NCI-H2081 treated with DMSO at 0.1 percent for 48 hours (cell line): ENCODE data around the gene NTRK3.

Experiments
- DNase-seq: peaks from one replicate; lab custom pipeline; 2025; lab: John Stamatoyannopoulos, UW

Gene NTRK3

GRCh38 chr15:88179562-88179961, 77.0 kb downstream of the NTRK3 start:
- DNase-seq, result no peak

GRCh38 chr15:88178631-88179030, 77.9 kb downstream of the NTRK3 start:
- no peak for DNase-seq

DNA sequence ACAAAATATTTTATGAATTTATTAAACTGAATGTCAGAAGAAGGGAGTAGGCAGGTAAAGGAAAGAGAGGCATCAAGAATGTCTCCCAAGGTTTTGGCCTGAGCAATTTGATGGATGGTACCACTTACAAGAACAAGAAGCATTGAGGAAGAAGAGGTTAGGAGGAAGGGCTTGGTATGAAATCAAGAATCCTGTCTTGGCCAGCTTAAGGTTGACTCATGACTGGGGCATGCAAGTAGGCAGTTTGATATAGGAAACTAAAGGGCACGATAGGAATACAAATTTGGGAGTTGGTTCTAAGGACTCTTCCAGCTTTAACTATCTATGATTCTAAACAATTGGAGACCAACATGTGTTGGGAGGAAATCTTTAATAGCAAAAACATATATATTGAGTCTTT, 79.1 kb downstream of the NTRK3 start:
- DNase-seq, result no peak

DNA sequence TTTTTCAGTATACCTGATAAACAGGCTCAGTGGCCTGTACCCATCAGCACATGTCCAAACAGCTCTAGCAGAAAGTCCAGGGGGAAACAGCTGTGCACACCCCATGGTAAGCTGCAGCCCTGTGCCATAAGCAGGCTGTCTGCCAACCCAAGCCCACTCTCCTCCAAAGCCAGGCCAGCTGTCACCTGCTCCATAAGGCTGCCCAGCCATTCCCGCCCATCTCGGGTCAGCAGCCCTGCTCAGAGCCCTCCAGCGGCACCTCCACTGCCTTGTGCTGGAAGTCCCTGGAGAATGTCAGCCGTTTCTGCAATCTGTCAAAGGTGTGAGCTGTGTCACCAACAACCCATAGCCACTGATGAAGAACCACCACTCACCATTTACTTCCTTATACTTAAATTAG, 82.0 kb downstream of the NTRK3 start:
- no peak for DNase-seq

DNA sequence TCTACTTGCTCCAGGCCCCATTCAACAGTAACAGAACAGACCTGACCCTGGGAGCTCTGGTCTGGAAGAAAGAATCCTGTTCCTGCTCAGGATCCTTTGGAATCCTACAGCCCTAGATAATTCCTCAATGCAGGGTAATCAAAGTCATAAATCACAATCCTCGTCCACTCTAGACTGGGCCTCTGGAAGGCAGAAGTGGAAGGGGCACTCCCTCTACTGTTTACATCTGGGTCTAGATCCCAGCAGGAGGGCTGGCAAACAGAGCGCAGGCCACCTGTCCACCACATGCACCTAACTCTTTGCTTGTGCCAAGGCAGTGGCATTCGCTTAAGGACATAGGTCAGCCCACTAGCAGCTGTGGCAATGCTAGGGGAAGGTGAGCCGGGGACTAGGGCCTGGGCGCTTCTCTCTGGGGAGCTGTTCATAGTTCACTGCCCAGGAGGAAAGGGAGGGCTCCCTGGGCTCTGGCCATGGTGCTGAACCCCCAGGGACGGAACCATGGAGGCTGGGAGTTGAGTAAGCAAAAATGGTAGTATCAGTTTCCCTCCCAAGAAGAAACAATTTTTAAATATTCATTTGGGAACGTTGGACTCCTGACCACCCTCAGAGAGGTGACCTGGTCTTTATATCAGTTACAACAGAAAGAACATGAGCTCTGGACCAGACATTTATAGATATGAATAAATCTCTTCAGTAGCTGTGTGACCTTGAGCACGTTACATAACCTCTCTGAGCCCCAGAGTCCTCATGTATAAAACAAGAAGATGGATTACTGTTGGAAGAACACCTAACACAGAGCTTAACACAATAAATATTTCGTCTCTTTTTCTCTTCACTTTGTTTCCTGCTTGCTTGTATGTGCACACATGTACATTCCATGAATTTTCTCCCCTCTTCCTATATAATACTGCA, 90.2 kb downstream of the NTRK3 start:
- DNase-seq, result no peak

DNA sequence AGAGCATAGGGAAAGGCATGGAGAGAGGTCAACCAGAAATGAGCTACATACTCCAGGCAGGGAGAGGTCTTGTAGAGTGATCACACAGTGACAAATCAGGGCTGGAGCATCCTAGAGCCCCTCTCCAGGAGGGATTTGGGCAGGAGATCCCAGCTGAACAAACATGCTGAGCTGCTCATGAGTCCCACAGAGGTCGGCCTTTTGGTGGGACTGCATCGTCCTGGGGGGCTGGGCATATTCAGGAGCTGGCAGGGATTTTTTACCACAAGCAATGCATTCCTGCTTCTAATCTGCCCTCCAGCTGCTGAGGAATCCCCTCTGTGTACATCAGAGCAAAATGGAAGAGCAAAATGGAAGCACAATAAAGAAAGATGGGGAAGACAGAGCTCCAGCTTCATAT, 94.9 kb downstream of the NTRK3 start:
- DNase-seq, result no peak

GRCh38 chr15:88155310-88155709, 101.2 kb downstream of the NTRK3 start:
- no peak for DNase-seq

GRCh38 chr15:88152672-88153071, 103.9 kb downstream of the NTRK3 start:
- no peak for DNase-seq

DNA sequence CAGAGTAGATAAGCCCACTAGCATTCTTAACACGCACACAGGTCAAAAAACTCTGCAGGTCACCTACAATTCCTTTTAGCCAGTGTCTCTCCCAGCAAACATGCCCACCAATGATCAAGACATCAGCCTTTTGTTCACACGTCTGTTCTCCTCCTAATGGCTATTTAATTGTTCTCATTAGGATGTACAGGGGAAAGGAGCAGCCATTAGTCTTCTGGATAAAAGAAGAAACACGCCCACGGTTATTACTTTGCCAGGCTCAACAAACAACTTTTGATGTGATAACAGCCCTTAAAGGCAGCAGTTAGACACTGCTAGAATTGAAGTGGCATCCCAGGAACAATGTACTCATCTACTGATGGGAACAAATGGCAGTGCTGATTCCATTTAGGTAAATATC, 108.8 kb downstream of the NTRK3 start:
- no peak for DNase-seq

- DNase-seq, result no peak
These were observed 111.5 kb downstream of the NTRK3 start for GRCh38 chr15:88144921-88145653.

DNA sequence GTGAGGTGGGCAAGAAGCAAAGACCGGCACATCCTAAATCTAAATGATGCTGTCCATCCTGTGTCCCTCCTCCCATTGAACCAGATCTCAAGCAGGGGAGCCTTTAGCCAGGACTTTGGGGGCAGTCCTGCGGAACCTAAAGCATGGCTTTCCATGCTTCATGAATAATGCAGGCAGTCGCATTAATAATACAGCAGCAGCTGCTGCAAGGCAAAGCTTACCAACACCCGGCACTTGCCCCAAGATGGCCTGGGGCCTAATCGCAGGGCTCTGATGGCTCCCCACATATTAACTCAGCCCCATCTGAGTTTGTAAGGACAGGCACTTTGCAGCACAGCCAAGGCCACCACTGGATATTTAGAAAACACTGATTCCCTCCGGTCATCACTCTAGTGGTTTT, 114.4 kb downstream of the NTRK3 start:
- no peak for DNase-seq

DNA sequence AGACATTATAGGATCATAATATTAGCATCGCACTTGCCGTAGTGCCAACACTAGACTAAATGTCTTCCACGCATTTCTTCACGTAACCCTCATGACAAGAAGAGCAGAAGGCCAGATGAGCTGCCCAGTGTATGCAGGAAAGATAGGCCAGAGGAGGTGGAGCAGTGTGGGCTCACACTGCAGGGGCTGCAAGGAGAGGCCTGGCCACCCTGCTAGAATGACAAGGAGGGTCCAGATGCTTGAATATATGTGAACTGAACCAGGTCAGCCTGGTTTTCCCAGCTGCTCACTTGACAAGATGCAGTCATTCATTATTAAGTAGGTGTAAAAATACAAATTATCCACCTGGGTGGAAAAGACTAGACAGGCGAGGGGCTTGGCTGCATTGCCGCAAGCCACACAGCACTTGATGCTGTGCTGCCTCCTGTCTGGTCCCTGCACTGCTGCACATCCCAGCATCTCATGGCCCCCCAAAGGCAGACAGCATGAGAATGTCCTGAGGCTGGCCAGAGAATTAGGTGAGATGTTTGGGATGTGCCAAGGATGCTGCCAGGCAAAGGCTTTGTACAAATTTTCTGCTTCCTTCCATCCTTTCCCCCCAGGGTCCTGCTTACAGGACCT, 115.2 kb downstream of the NTRK3 start:
- no peak for DNase-seq

DNA sequence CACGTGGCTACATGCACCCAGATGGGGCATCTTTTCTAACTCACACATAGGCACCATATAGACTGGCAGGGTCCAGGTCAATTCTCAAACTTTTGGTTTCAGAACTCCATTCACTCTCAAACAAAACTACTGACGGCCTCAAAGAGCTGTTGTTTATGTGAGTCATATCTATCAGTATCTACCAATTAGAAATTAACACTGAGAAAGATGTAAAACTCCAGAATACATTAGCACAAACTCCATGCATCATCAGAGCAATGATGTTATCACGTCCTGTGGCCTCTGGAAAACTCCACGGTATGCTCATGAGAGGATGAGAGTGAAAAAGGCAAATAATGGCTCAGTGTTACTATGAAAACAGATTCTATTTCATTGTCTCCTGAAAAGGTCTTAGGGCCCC, 116.1 kb downstream of the NTRK3 start:
- no peak for DNase-seq

DNA sequence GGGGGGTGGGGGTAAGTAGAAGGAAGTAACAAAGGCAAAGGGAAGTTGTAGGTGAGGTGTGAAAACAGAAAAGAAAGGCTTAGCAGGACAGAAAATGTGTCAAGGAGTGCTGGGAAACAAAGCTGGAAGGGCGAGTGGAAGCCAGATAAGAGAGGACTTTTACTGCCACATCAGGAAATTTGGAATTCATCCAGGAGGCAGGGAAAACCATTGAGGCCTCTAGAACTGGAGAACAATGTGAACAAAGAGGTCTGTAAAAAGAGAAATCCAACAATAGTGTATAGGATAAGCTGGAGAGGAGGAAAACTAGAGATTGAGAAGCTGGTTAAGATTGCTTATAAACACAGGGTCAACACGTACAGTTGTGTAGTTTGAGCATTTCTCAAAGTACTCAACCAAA, 116.6 kb downstream of the NTRK3 start:
- DNase-seq, result no peak

GRCh38 chr15:88133795-88134194, 122.7 kb downstream of the NTRK3 start:
- no peak for DNase-seq

DNA sequence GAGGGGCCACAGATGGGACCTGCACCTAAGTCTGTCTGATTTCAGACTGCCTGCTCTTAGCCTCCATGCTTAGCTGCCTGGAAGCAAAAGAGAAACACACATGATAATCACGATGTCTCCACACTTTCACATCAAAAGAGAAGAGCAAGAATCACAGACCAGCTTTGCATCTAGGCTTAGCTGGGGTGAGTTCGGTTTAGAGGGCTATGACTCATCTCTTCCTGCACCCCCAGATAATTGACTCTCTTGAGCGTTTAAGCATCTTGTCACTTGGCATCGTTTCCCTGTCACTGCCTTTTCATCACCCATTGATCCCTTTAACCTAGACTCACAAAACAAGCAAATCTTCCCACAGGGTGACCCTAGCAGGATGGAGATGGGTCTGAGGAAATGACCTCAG, 124.0 kb downstream of the NTRK3 start:
- DNase-seq, result no peak

- no peak for DNase-seq
These were observed 124.6 kb downstream of the NTRK3 start for GRCh38 chr15:88131937-88132336.

DNA sequence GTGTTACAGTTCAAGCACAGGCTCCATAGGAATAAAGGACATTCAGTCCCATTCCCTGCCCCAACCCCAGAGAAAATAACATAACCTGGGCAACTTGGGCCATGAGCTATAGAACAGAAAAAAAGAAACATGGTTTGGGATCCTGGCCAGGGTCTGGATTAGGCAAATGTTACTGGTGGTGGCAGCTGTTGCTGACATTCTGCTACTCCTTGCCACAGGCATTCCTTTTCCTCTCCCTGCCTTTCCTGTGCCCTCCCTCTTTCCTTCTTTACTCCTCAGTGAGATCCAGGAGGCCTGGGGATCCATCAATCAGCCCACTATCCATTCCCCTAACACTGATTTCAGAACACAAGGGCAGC, 129.1 kb downstream of the NTRK3 start:
- no peak for DNase-seq

DNA sequence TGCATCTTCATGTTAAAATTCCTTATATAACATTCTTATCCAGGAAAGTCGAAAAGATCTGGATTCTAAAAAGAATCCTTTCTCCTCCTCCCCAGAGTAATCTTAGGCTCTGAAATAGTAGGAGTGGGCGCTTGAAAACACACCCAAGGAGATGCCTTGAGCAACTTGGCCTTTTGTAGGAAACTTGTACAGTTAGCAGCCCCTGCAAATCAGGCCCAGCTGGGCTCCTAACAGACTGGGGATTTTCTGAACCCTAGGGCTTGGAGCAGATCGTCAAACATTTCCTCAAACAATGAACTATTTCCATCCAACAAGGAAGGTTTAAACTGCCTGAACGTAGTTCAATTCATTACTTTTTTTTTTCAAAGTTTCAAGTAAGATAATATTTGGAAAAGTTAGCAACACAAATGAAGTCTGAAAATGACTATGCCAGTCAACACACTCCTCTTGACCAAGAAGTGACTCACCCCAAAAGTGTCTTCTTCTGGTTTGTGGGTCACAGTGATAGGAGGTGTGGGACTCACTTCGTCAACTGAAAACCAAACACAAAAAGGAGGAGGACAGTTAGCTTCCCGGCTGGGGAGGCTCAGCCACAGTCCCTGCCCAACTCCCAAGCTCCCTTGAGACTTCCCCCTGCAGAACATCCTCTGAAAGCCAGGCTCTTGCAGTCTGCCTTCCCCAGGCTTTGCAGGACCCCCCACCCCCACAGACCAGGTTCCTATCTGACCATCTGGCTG, 129.7 kb downstream of the NTRK3 start:
- no peak for DNase-seq

DNA sequence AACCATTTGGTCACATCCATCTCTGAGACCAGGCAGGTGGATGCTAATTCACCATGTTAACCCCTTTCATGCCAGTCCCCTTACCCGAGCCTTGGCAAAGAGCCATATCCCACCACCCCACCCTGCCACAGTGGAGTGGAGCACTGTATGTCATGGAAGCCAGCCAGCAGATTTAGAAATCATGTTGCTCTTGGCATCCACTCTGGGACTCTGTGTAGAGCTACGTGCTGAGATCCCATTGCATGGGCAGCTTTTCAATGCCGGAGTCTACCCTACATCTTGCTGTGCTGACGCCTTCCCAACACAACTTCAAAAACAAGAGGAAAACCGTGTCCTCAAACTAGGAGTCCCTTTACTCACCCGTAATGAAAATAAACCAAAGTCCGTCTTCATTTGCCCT, 131.0 kb downstream of the NTRK3 start:
- no peak for DNase-seq

DNA sequence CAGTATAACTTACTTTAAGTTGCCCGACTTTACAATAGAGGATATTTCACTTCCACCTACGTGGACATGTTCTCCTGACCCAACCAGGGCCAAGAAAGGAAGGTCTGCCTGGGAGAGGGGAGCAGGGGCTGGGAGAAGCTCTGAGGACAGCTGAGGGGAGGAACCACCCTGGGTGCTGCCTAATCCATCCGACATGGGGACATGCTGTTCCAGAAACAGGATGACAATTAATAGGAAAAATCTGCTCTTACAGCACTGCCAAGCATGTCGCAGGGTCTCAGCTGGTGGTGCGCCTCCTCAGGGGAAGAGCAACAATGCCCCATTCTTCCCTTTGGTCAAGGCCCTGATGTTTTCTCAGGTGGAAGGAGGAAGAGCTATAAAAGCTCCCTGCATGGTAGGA, 132.3 kb downstream of the NTRK3 start:
- no peak for DNase-seq

- no peak for DNase-seq
These were observed 134.5 kb downstream of the NTRK3 start for GRCh38 chr15:88121968-88122530.
